GM23338 (cell line): ENCODE results near the gene ETV1. TPM values are rescaled to one million over a fixed set of nuclear protein-coding genes. Genes with fewer than 3 reads are reported as not detected.
A peak's percentile ranks its signal among the peaks of the same experiment; 100 is the strongest.

Experiments used
- ATAC-seq: fragments of 200-7000 bp; cut with Tn5 transposase; 3 replicates; pipeline ENCODE4 v1.9.1; 2020
- DNase-seq: peaks from one replicate; pipeline ENCODE4 v3.0.0-alpha.2; 2015; ENCODE audit warnings: low spot score
- H2AFZ ChIP-seq: fragments of 200-600 bp; sonication (generic); 2 replicates; pipeline ENCODE4 v1.8.0; 2016; ENCODE audit warnings: antibody characterized with exemption, mild to moderate bottlenecking, moderate library complexity
- H3F3A ChIP-seq: fragments of 200-600 bp; sonication (generic); replicated peaks from 2 replicates; pipeline ENCODE4 v1.8.0; 2017; ENCODE audit warnings: antibody characterized with exemption, mixed run types, low read depth
- H3K27ac ChIP-seq: fragments of 200-600 bp; sonication (generic); 2 replicates; pipeline ENCODE4 v1.6.1; 2016; ENCODE audit warnings: low read depth
- H3K27me3 ChIP-seq: fragments of 200-600 bp; sonication (generic); 2 replicates; pipeline ENCODE4 v1.8.0; 2016; ENCODE audit warnings: mild to moderate bottlenecking, mixed run types, moderate library complexity; ENCODE audit not compliant: insufficient read depth
- H3K36me3 ChIP-seq: fragments of 200-600 bp; sonication (generic); 2 replicates; pipeline ENCODE4 v1.8.0; 2016; ENCODE audit warnings: mild to moderate bottlenecking; ENCODE audit not compliant: insufficient read depth
- H3K4me1 ChIP-seq: fragments of 200-600 bp; sonication (generic); 2 replicates; pipeline ENCODE4 v1.8.0; 2016; ENCODE audit warnings: mild to moderate bottlenecking, moderate library complexity; ENCODE audit not compliant: insufficient read depth
- H3K4me2 ChIP-seq: fragments of 200-600 bp; sonication (generic); 2 replicates; pipeline ENCODE4 v1.7.1; 2017; ENCODE audit warnings: mixed run types
- H3K4me3 ChIP-seq: fragments of 200-600 bp; sonication (generic); 2 replicates; pipeline ENCODE4 v1.6.1; 2016; ENCODE audit warnings: mixed run types
- H3K79me2 ChIP-seq: fragments of 200-600 bp; sonication (generic); replicated peaks from 2 replicates; pipeline ENCODE4 v1.8.0; 2017; ENCODE audit warnings: mild to moderate bottlenecking; ENCODE audit not compliant: insufficient read depth
- H3K9me2 ChIP-seq: fragments of 200-600 bp; sonication (generic); 2 replicates; pipeline ENCODE4 v1.8.0; 2017; ENCODE audit not compliant: insufficient read depth
- H4K20me1 ChIP-seq: fragments of 200-600 bp; sonication (generic); replicated peaks from 2 replicates; pipeline ENCODE4 v1.8.0; 2017; ENCODE audit warnings: mild to moderate bottlenecking; ENCODE audit not compliant: insufficient read depth
- H3K27ac Mint-ChIP-seq: 2 replicates; pipeline ENCODE4 v1.8.0; 2020; ENCODE audit warnings: inconsistent platforms, mild to moderate bottlenecking, moderate library complexity, mixed read lengths
- H3K27me3 Mint-ChIP-seq: 3 replicates; pipeline ENCODE4 v1.8.0; 2022; ENCODE audit warnings: low read depth, mild to moderate bottlenecking, moderate library complexity, mixed read lengths, inconsistent platforms; ENCODE audit not compliant: insufficient read depth, poor library complexity
- H3K36me3 Mint-ChIP-seq: 3 replicates; pipeline ENCODE4 v1.8.0; 2021; ENCODE audit warnings: low read depth, mild to moderate bottlenecking, inconsistent platforms, moderate library complexity, mixed read lengths
- H3K4me1 Mint-ChIP-seq: 3 replicates; pipeline ENCODE4 v1.8.0; 2020; ENCODE audit warnings: mild to moderate bottlenecking, inconsistent platforms, mixed read lengths
- H3K4me3 Mint-ChIP-seq: 3 replicates; pipeline ENCODE4 v1.8.0; 2021; ENCODE audit warnings: moderate library complexity, mild to moderate bottlenecking, inconsistent platforms, mixed read lengths
- H3K9me3 Mint-ChIP-seq: 3 replicates; pipeline ENCODE4 v1.8.0; 2020; ENCODE audit warnings: moderate library complexity, mild to moderate bottlenecking, inconsistent platforms, mixed read lengths
- CREB1 ChIP-seq: fragments of 250-450 bp; sonication (Bioruptor Pico); IDR thresholded peaks from 2 replicates; pipeline ENCODE4 v1.5.0; 2020; ENCODE audit warnings: low read depth, mild to moderate bottlenecking, moderate library complexity
- ETS1 ChIP-seq: IDR thresholded peaks from 2 replicates; pipeline ENCODE4 v1.6.1; 2016; ENCODE audit warnings: antibody characterized with exemption
- EZH2 ChIP-seq: fragments of 200-600 bp; sonication (generic); IDR thresholded peaks from one replicate; pipeline ENCODE4 v1.8.0; 2017; ENCODE audit warnings: antibody characterized with exemption, mild to moderate bottlenecking, low read depth; ENCODE audit not compliant: unreplicated experiment
- EZH2phosphoT487 ChIP-seq: fragments of 200-600 bp; sonication (generic); IDR thresholded peaks from one replicate; pipeline ENCODE4 v1.8.1; 2018; ENCODE audit warnings: antibody characterized with exemption; ENCODE audit not compliant: unreplicated experiment
- NANOG ChIP-seq: IDR thresholded peaks from 2 replicates; pipeline ENCODE4 v1.6.1; 2016; ENCODE audit warnings: antibody characterized with exemption, borderline replicate concordance
- POLR2AphosphoS5 ChIP-seq: IDR thresholded peaks from 2 replicates; pipeline ENCODE4 v1.6.1; 2016; ENCODE audit warnings: antibody characterized with exemption, low read depth
- REST ChIP-seq: IDR thresholded peaks from one replicate; pipeline ENCODE4 v1.6.1; 2018; ENCODE audit warnings: antibody characterized with exemption; ENCODE audit not compliant: unreplicated experiment
- ZNF331 ChIP-seq: fragments of 250-450 bp; sonication (Bioruptor Pico); IDR thresholded peaks from 2 replicates; pipeline ENCODE4 v1.5.0; 2020; ENCODE audit warnings: low read depth, mild to moderate bottlenecking, moderate library complexity
- polyA plus RNA-seq: library from polyadenylated mRNA; unstranded; fragments of >200 nt; fragmentation: Nextera tagmentation; extraction: Ambion mirVana; gene quantifications from 2 replicates; pipeline ENCODE4 v1.2.1, GENCODE V29; 2016
- total RNA-seq: library from RNA; depleted of rRNA; stranded (reverse); fragments of >200 nt; shearing (Covaris generic); gene quantifications from 2 replicates; pipeline ENCODE4 v1.2.3, GENCODE V29; 2014

ETV1 gene
- total and polyA plus RNA-seq, 2 experiments from 2014 or later = 49.4 to 61.9 TPM

- DNase-seq (no peak), ATAC-seq (no peak)
- Histone ChIP-seq H3K9me2 (no peaks in the 10 kb centered on the region), H4K20me1 (no peaks in the 10 kb centered on the region; the same call in 1 of the 2 replicates), H3K4me2 (no peak overlapping the region), H3F3A (no peaks in the 10 kb centered on the region), H2AFZ (no peak overlapping the region), H3K27ac (no peak overlapping the region; the same call in 1 of the 2 replicates), H3K79me2 (no peaks in the 10 kb centered on the region), H3K4me3 (no peak overlapping the region), H3K36me3 (peaks cover 36% of the 10 kb centered on the region), H3K4me1 (0 out of 2 replicates have a peak, but pooled peaks cover 4% of the 10 kb centered on the region), H3K27me3 (no peaks in the 10 kb centered on the region)
- H3K27ac Mint-ChIP-seq = no peak overlapping the region
- H3K4me1 Mint-ChIP-seq = peaks cover 4% of the 10 kb centered on the region; the same call in 2 of the 3 replicates
- TF ChIP-seq ZNF331 (CRISPR knock-in tag) (no peak), ETS1 (no peak), NANOG (no peak), REST (no peak), CREB1 (CRISPR knock-in tag) (no peak), POLR2AphosphoS5 (no peak), EZH2 (no peak), EZH2phosphoT487 (no peak)
- H3K36me3 Mint-ChIP-seq = peaks cover 70% of the 10 kb centered on the region
- no peak overlapping the region for H3K4me3 Mint-ChIP-seq
- H3K9me3 Mint-ChIP-seq = no peaks in the 10 kb centered on the region
- H3K27me3 Mint-ChIP-seq = peaks cover 1% of the 10 kb centered on the region
Observed at GRCh38 chr7:13901577-13901976, 87.9 kb downstream of the ETV1 start.

GRCh38 chr7:13898957-13899670, 90.4 kb downstream of the ETV1 start:
- Histone ChIP-seq H2AFZ (no peak overlapping the region), H4K20me1 (no peaks in the 10 kb centered on the region; the same call in 1 of the 2 replicates), H3K36me3 (peaks cover 15% of the 10 kb centered on the region), H3K79me2 (no peaks in the 10 kb centered on the region), H3K4me3 (no peak overlapping the region), H3F3A (no peaks in the 10 kb centered on the region), H3K4me2 (no peak overlapping the region), H3K27ac (no peak overlapping the region), H3K27me3 (no peaks in the 10 kb centered on the region), H3K4me1 (0 out of 2 replicates have a peak, but pooled peaks cover 4% of the 10 kb centered on the region), H3K9me2 (no peaks in the 10 kb centered on the region)
- H3K36me3 Mint-ChIP-seq = peaks cover 52% of the 10 kb centered on the region
- no peak for TF ChIP-seq POLR2AphosphoS5
- no peak overlapping the region for H3K4me3 Mint-ChIP-seq
- ATAC-seq (no peak), DNase-seq (no peak)
- H3K4me1 Mint-ChIP-seq = peaks cover 4% of the 10 kb centered on the region; the same call in 2 of the 3 replicates
- H3K27ac Mint-ChIP-seq = peak overlapping the region; percentile 4; the same call in 1 of the 2 replicates
- H3K27me3 Mint-ChIP-seq = peaks cover 1% of the 10 kb centered on the region
- no peaks in the 10 kb centered on the region for H3K9me3 Mint-ChIP-seq
